ENCODE measurements around the gene POTEG.
"Not testable (repeated sequence)": the region's sequence is repeated elsewhere in the genome, so short reads cannot be mapped to it uniquely, and the experiment has no call there.

Gene POTEG

DNA sequence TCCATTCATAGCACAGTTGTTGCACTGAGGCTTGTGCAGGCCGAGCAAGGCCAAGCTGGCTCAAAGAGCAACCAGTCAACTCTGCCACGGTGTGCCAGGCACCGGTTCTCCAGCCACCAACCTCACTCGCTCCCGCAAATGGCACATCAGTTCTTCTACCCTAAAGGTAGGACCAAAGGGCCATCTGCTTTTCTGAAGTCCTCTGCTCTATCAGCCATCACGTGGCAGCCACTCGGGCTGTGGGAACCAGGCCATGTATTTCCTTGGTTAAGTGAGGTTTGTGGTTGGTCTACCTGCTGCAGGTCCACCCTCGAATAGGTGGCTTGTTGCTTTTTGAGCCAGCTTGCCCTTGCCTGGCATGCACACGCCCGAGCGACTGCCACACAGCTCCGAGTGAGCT lies 39.4 kb downstream of the POTEG start:
- H3K9me3 ChIP-seq (ENCODE audit: low read length); H3K36me3 ChIP-seq (ENCODE audit: insufficient read depth, low read length); H3K4me3 ChIP-seq (ENCODE audit: low read length); H2AFZ ChIP-seq (ENCODE audit: low read depth, low read length); H3K4me1 ChIP-seq (ENCODE audit: insufficient read depth, low read length); H3K27me3 ChIP-seq (ENCODE audit: insufficient read depth, low read length): not testable (repeated sequence)

DNA sequence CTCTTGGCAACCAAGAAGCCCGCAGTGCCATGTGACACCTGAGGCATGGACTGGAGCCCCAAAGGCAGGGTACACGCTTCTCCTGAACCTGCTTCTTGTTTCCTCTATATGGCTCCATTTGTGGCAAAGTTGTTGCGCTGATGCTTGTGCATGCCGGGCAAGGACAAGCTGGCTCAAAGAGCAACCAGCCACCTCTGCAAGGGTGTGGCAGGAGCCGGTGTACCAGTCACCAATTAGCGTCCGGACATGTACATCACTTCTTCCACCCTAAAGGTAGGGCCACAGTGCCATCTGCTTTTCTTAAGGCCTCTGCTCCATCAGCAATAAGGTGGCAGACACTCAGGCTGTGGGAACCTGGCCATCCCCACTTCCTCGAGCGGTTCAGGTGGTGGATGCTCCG lies 43.9 kb downstream of the POTEG start:
- H3K36me3 ChIP-seq (ENCODE audit: insufficient read depth, low read length); H3K4me1 ChIP-seq (ENCODE audit: insufficient read depth, low read length); H3K4me3 ChIP-seq (ENCODE audit: low read length); H3K9me3 ChIP-seq (ENCODE audit: low read length); H3K27me3 ChIP-seq (ENCODE audit: insufficient read depth, low read length); H2AFZ ChIP-seq (ENCODE audit: low read depth, low read length): not testable (repeated sequence)

DNA sequence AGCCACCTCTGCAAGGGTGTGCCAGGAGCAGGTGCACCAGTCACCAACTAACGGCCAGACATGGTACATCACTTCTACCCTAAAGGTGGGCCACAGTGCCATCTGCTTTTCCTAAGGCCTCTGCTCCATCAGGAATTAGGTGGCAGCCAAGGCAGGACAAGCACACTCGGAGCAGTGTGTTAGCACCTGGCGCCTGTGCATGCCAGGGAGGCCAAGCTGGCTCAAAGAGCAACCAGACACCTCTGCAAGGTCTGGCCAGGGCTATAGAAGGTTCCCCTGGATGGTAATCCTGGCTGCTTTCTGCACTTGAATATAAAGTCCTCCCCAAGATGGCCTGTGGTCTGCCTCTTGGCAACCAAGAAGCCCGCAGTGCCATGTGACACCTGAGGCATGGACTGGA lies 45.4 kb downstream of the POTEG start:
- H3K36me3 ChIP-seq (ENCODE audit: insufficient read depth, low read length); H3K4me1 ChIP-seq (ENCODE audit: insufficient read depth, low read length); H3K4me3 ChIP-seq (ENCODE audit: low read length); H3K27me3 ChIP-seq (ENCODE audit: insufficient read depth, low read length); H3K9me3 ChIP-seq (ENCODE audit: low read length); H2AFZ ChIP-seq (ENCODE audit: low read depth, low read length): not testable (repeated sequence)

DNA sequence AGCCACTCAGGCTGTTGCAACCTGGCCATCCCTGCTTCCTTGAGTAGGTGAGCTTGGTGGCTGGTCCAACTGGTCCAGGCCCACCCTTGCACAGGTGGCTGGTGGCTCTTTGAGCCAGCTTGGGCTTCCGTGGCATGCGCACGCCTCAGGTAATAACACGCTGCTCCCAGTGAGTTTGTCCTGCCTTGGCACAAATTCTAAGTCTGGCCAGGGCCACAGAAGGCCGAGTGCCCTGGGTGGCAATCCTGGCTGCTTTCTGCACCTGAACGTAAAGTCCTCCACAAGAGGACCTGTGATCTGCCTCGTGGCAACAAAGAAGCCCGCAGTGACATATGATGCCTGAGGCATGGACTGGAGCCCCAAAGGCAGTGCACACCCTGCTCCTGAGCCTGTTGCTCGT lies 47.1 kb downstream of the POTEG start:
- not testable (repeated sequence) for H3K4me3 ChIP-seq (ENCODE audit: low read length); H3K36me3 ChIP-seq (ENCODE audit: insufficient read depth, low read length); H3K9me3 ChIP-seq (ENCODE audit: low read length); H2AFZ ChIP-seq (ENCODE audit: low read depth, low read length); H3K4me1 ChIP-seq (ENCODE audit: insufficient read depth, low read length); H3K27me3 ChIP-seq (ENCODE audit: insufficient read depth, low read length)

DNA sequence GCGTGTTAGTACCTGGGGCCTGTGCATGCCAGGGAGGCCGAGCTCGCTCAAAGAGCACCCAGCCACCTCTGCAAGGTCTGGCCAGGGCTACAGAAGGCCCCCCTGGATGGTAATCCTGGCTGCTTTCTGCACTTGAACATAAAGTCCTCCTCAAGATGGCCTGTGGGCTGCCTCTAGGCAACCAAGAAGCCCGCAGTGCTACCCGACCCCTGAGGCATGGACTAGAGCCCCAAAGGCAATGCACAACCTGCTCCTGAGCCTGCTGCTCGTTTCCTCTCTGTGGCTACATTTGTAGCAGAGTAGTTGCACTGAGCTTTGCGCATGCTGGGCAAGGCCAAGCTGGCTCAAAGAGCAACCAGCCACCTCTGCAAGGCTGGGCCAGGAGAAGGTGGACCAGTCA lies 47.8 kb downstream of the POTEG start:
- H2AFZ ChIP-seq (ENCODE audit: low read depth, low read length); H3K9me3 ChIP-seq (ENCODE audit: low read length); H3K36me3 ChIP-seq (ENCODE audit: insufficient read depth, low read length); H3K4me1 ChIP-seq (ENCODE audit: insufficient read depth, low read length); H3K27me3 ChIP-seq (ENCODE audit: insufficient read depth, low read length); H3K4me3 ChIP-seq (ENCODE audit: low read length): not testable (repeated sequence)

DNA sequence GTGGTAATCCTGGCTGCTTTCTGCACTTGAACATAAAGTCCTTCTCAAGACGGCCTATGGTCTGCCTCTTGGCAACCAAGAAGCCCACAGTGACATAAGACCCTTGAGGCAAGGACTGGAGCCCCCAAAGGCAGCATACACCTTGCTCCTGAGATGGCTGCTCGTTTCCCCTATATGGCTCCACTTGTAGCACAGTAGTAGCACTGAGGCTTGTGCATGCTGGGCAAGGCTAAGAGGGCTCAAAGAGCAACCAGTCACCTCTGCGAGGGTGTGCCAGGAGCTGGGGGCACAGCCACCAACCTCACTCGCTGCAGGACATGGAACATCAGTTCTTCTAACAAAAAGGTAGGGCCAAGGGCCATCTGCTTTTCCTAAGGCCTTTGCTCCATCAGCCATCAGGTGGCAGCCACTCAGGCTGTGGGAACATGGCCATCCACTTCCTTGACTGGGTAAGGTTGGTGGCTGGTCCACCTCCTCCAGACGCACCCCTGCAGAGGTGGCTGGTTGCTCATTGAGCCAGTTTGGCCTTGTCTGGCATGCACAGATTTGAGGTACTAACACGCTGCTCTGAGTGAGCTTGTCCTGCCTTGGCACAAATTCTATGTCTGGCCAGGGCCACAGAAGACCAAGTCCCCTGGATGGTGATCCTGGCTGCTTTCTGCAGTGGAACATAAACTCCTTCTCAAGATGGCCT lies 49.9 kb downstream of the POTEG start:
- not testable (repeated sequence) for H3K27me3 ChIP-seq (ENCODE audit: insufficient read depth, low read length); H3K9me3 ChIP-seq (ENCODE audit: low read length); H2AFZ ChIP-seq (ENCODE audit: low read depth, low read length); H3K36me3 ChIP-seq (ENCODE audit: insufficient read depth, low read length); H3K4me3 ChIP-seq (ENCODE audit: low read length); H3K4me1 ChIP-seq (ENCODE audit: insufficient read depth, low read length)

DNA sequence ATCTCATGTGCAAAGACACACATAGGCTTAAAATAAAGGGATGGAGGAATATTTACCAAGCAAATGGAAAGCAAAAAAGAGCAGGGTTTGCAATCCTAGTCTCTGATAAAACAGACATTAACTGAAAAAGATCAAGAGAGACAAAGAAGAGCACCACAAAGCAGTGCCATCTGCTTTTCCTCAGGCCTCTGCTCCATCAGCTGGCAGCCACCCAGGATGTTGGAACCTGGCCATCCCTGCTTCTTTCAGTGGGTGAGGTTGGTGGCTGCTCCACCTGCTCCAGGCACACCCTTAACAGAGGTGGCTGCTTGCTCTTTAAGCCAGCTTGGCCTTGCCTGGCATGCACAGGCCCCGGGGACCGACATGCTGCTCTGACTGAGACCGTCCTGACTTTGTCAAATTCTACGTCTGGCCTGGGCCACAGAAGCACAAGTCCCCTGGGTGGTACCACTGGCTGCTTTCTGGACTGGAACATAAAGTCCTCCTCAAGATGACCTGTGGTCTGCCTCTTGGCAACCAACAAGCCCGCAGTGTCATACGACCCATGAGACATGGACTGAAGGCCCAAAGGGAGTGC lies 51.0 kb downstream of the POTEG start:
- H3K9me3 ChIP-seq (ENCODE audit: low read length); H2AFZ ChIP-seq (ENCODE audit: low read depth, low read length); H3K4me3 ChIP-seq (ENCODE audit: low read length); H3K4me1 ChIP-seq (ENCODE audit: insufficient read depth, low read length); H3K27me3 ChIP-seq (ENCODE audit: insufficient read depth, low read length); H3K36me3 ChIP-seq (ENCODE audit: insufficient read depth, low read length): not testable (repeated sequence)

DNA sequence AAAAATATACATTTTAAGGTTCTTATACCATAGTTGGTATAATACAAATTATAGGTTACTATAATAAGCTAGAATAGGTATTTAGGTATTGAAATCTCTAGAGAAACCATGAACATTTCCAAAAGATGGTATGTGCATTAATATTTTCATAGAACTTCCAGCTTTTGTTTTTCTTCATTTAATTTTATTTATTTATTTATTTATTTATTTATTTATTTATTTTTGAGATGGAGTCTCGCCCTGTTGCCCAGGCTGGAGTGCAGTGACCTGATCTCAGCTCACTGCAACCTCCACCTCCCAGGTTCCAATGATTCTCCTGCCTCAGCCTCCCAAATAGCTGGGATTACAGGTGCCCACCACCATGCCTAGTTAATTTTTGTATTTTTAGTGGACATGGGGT lies 54.0 kb downstream of the POTEG start:
- not testable (repeated sequence) for H3K4me3 ChIP-seq (ENCODE audit: low read length); H2AFZ ChIP-seq (ENCODE audit: low read depth, low read length); H3K9me3 ChIP-seq (ENCODE audit: low read length); H3K36me3 ChIP-seq (ENCODE audit: insufficient read depth, low read length); H3K27me3 ChIP-seq (ENCODE audit: insufficient read depth, low read length); H3K4me1 ChIP-seq (ENCODE audit: insufficient read depth, low read length)

DNA sequence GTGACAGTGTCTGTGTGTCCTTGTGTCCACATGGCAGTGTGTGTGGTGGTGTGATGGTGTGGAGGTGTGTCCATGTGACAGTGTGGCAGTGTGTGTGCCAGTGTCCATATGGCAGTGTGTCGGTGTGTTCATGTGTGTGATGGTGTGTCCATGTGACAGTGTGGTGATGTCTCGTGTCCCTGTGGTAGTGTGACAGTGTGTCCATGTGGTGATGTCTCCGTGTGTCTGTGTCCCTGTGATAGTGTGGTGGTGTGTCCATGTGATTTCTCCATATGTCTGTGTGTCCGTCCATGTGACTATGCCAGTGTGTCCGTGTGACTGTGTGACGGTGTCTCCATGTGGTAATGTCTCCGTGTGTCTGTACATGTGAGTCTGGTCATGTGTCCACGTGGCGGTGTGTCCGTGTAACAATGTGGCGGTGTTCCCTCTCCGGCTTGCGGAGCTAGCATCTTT lies 59.7 kb downstream of the POTEG start:
- not testable (repeated sequence) for H3K27me3 ChIP-seq (ENCODE audit: insufficient read depth, low read length); H2AFZ ChIP-seq (ENCODE audit: low read depth, low read length); H3K9me3 ChIP-seq (ENCODE audit: low read length); H3K4me1 ChIP-seq (ENCODE audit: insufficient read depth, low read length); H3K36me3 ChIP-seq (ENCODE audit: insufficient read depth, low read length); H3K4me3 ChIP-seq (ENCODE audit: low read length)

DNA sequence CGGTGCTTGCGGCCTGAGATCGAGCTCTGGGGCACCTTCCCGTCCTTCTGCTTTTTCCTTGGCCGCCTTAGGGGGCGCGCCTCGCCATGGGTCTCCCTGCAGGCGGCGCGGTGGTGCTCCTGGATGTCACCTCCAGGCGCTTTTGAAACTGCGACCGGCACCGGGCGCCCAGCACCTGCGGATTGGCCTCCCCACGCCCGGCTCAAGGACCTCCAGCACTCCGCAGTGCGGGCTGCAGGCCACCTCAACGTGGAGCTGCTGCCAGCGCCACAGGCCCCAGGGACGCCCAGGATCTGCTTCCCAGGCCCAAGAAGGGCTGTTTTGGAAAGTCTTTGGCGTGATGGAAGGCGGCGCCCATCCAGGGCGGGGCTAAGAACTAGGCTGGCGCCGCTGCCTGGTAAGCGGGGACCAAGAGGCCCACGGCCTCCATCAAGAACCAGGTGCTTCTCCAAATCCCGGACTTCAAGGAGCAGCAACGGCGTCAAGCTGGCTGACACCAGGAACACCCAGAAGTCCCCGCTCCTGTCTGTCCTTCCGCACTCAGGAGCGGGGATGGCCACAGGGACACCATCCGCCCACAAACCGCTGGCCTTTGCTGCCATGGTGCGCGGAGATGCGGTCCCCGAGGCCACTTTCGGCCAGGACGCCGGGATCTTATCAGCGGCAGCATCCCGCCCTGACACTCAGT lies 61.2 kb downstream of the POTEG start:
- H3K36me3 ChIP-seq (ENCODE audit: insufficient read depth, low read length); H3K27me3 ChIP-seq (ENCODE audit: insufficient read depth, low read length); H3K4me1 ChIP-seq (ENCODE audit: insufficient read depth, low read length); H3K4me3 ChIP-seq (ENCODE audit: low read length); H3K9me3 ChIP-seq (ENCODE audit: low read length); H2AFZ ChIP-seq (ENCODE audit: low read depth, low read length): not testable (repeated sequence)

DNA sequence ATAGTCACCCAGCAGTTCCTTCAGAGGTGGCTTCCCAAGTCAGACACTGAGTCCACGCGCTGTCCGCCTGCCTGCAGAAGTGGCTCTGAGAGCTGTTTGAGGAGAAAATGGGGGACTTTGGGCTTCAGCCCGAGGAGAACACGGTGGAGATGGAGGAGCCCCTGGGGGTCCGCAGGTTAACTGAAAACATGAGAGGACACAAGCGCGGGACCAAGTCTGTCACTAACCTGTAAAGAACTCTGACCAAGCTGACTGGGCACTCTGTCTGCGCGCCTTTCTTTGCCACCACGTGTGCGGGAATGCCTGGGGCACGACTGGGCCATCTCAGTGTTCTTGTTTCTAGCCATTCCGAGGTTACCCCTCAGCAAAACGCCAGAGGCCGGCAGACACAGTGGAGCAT lies 62.4 kb downstream of the POTEG start:
- H3K4me3 ChIP-seq (ENCODE audit: low read length); H2AFZ ChIP-seq (ENCODE audit: low read depth, low read length); H3K27me3 ChIP-seq (ENCODE audit: insufficient read depth, low read length); H3K36me3 ChIP-seq (ENCODE audit: insufficient read depth, low read length); H3K4me1 ChIP-seq (ENCODE audit: insufficient read depth, low read length); H3K9me3 ChIP-seq (ENCODE audit: low read length): not testable (repeated sequence)

DNA sequence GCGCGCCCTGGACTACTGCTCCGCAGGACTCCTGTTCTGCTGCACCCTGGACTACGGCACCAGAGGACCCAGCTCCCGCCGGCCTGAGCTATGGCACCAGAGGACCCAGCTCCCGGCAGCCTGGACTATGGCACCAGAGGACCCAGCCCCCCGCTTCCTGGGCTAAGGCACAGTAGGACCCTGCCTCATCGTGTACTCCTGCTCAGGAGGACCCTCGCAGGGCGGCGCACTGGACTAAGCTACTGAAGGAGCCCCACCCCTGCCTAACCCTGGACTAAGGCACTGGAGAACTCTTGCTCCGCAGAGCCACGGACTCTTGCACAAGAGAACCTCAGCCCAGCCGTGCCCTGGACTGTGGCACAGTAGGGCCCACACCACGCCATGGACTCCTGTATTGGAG lies 71.3 kb downstream of the POTEG start:
- H3K27me3 ChIP-seq (ENCODE audit: insufficient read depth, low read length); H3K36me3 ChIP-seq (ENCODE audit: insufficient read depth, low read length); H2AFZ ChIP-seq (ENCODE audit: low read depth, low read length); H3K4me1 ChIP-seq (ENCODE audit: insufficient read depth, low read length); H3K9me3 ChIP-seq (ENCODE audit: low read length); H3K4me3 ChIP-seq (ENCODE audit: low read length): not testable (repeated sequence)

DNA sequence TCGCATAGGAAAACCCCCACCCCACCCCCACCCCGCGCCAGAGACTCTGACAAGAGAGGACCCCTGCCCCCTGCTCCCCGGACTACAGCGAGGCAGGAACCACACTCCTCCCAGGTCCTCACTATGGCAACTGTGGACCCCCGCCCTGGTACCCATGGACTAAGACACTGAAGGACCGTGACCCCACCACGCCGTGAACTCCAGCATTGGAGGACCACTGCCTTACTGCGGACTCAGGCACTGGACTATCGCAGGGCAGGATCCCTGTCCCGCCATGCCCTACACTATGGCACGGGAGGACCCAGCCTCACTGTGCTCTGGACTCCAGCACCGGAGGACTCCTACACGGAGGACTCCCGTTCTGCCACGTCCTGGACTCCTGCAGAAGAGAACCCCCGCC lies 71.8 kb downstream of the POTEG start:
- not testable (repeated sequence) for H3K27me3 ChIP-seq (ENCODE audit: insufficient read depth, low read length); H3K4me1 ChIP-seq (ENCODE audit: insufficient read depth, low read length); H3K36me3 ChIP-seq (ENCODE audit: insufficient read depth, low read length); H3K9me3 ChIP-seq (ENCODE audit: low read length); H3K4me3 ChIP-seq (ENCODE audit: low read length); H2AFZ ChIP-seq (ENCODE audit: low read depth, low read length)

DNA sequence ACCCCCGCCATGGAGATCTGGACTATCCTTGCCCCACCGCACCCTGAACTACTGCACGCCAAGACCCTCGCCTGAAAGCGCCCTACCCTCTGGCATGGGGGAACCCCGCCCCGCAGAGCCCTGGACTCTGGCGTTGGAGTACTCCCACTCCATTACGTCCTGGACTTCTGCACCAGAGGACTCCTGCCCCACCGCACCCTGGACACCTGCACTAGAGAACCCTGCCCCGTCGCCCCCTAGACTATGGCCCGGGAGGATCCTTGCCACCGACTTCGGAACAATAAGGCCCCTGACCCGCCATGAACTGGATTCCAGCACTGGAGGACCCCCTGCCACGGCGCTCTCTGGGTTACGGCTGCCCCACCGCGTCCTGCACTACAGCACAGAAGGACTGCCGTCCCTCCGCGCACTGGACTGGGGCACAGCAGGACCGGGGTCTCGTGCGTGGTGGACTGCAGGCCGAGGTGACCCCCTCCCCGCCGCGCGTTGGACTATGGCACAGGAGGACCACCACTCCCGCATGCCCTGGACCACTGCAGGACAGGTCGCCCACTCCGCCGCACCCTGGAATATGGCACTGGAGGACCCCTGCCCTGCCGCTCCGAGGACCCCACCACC lies 72.4 kb downstream of the POTEG start:
- H3K9me3 ChIP-seq (ENCODE audit: low read length); H3K27me3 ChIP-seq (ENCODE audit: insufficient read depth, low read length); H3K4me3 ChIP-seq (ENCODE audit: low read length); H3K36me3 ChIP-seq (ENCODE audit: insufficient read depth, low read length); H2AFZ ChIP-seq (ENCODE audit: low read depth, low read length); H3K4me1 ChIP-seq (ENCODE audit: insufficient read depth, low read length): not testable (repeated sequence)

All from neuron (in vitro differentiated cells).